PFSK-1 (cell line): Measurements from ENCODE around the gene WDR59.

Experiments used
- FOXP2 ChIP-seq: optimal IDR thresholded peaks from 2 replicates; pipeline ENCODE3; 2011; ENCODE audit warnings: borderline replicate concordance, control low read depth, inconsistent platforms; ENCODE audit not compliant: insufficient read depth; ENCODE audit errors: extremely low read length, extremely low read depth
- POLR2AphosphoS5 ChIP-seq: IDR thresholded peaks from 2 replicates; pipeline ENCODE4 v1.6.1; 2012; ENCODE audit warnings: low read depth, mild to moderate bottlenecking, control low read depth, low read length, moderate library complexity
- SIN3A ChIP-seq: IDR thresholded peaks from 2 replicates; pipeline ENCODE4 v1.6.1; 2012; ENCODE audit warnings: mild to moderate bottlenecking, low read length, moderate library complexity, borderline replicate concordance; ENCODE audit not compliant: insufficient read depth
- TAF1 ChIP-seq: IDR thresholded peaks from 2 replicates; pipeline ENCODE4 v1.6.1; 2012; ENCODE audit warnings: low read length, control low read depth, borderline replicate concordance; ENCODE audit not compliant: insufficient read depth
- TF ChIP-seq, protein P1 (sequence below), 2 experiments: IDR thresholded peaks; 2 replicates each; pipeline versions ENCODE4 v1.6.1 to v1.8.0; 2011 to 2012; ENCODE audit warnings: low read depth in 2 of 2, low read length in 2 of 2, control low read depth in 1 of 2, inconsistent platforms in 1 of 2, mild to moderate bottlenecking in 1 of 2, moderate library complexity in 1 of 2; ENCODE audit not compliant: insufficient read depth in 1 of 2

WDR59 gene

DNA sequence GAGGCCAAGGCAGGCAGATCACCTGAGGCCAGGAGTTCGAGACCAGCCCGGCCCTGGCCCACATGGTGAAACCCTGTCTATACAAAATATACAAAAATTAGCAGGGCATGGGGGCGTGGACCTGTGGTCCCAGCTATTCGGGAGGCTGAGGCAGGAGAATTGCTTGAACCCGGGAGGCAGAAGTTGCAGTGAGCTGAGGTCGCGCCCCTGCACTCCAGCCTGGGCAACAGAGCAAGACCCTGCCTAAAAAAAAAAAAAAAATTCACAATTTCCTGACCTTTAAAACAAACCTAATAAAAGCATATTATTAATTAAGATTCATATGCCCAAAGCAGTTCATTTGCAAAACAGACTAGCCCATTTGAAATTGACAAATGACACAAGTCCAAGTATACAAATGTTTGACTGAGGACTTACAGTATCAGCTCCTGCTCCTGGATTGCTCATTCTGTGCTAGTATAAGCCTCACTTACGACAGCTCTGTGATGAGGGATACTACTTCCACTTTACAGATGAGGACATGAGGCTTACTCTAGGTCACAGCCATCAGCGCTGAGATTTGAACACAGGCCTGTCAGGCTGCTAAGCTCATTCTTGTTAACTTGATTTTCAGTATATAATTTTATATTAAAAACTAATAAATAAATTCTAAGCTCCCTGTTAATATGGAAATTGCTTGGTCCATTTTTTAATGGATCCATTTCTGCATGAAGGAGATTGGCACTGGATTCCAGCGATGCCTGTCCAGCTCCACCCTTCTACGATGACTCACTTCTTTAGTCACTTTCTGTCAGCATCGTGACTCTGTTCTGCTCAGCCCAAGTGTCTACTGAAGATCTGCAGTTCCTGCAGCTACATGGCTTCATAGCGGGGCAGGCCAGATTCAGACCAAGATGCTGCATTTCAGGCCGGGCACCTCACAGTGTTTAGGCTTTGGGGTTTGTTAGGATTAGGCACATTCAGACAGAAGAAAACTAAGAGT is 88.2 kb downstream of the WDR59 start:
- TF ChIP-seq TAF1 (no peak), FOXP2 (no peak), SIN3A (no peak), POLR2AphosphoS5 (no peak)
- TF ChIP-seq, protein P1, sequence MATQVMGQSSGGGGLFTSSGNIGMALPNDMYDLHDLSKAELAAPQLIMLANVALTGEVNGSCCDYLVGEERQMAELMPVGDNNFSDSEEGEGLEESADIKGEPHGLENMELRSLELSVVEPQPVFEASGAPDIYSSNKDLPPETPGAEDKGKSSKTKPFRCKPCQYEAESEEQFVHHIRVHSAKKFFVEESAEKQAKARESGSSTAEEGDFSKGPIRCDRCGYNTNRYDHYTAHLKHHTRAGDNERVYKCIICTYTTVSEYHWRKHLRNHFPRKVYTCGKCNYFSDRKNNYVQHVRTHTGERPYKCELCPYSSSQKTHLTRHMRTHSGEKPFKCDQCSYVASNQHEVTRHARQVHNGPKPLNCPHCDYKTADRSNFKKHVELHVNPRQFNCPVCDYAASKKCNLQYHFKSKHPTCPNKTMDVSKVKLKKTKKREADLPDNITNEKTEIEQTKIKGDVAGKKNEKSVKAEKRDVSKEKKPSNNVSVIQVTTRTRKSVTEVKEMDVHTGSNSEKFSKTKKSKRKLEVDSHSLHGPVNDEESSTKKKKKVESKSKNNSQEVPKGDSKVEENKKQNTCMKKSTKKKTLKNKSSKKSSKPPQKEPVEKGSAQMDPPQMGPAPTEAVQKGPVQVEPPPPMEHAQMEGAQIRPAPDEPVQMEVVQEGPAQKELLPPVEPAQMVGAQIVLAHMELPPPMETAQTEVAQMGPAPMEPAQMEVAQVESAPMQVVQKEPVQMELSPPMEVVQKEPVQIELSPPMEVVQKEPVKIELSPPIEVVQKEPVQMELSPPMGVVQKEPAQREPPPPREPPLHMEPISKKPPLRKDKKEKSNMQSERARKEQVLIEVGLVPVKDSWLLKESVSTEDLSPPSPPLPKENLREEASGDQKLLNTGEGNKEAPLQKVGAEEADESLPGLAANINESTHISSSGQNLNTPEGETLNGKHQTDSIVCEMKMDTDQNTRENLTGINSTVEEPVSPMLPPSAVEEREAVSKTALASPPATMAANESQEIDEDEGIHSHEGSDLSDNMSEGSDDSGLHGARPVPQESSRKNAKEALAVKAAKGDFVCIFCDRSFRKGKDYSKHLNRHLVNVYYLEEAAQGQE (IDR thresholded peaks at IDR 0.05; ENCODE audit: insufficient read depth in 1 of 2, low read depth in 2 of 2, low read length in 2 of 2), result no peak

DNA sequence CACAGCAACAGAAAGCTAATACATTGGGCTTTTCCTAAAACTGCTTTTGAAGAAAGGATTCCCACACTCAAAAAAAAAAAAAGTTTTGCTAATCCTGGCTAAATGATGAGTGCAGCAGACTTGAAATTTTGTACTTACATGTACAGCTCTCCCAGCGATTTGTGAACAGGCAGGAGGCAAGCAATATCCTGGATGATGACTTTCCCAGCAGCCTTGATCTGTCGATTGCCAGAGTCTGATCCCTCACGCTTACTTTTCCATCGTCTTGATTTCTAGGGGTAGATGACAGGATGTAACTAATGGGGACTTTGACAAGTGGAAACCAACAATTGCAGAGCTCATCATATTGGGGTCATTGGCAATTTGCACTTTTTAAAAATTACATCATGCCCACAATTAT is 91.4 kb downstream of the WDR59 start:
- TF ChIP-seq, protein P1 (IDR thresholded peaks at IDR 0.05; ENCODE audit: insufficient read depth in 1 of 2, low read depth in 2 of 2, low read length in 2 of 2), result no peak
- TF ChIP-seq POLR2AphosphoS5 (no peak), FOXP2 (no peak)

DNA sequence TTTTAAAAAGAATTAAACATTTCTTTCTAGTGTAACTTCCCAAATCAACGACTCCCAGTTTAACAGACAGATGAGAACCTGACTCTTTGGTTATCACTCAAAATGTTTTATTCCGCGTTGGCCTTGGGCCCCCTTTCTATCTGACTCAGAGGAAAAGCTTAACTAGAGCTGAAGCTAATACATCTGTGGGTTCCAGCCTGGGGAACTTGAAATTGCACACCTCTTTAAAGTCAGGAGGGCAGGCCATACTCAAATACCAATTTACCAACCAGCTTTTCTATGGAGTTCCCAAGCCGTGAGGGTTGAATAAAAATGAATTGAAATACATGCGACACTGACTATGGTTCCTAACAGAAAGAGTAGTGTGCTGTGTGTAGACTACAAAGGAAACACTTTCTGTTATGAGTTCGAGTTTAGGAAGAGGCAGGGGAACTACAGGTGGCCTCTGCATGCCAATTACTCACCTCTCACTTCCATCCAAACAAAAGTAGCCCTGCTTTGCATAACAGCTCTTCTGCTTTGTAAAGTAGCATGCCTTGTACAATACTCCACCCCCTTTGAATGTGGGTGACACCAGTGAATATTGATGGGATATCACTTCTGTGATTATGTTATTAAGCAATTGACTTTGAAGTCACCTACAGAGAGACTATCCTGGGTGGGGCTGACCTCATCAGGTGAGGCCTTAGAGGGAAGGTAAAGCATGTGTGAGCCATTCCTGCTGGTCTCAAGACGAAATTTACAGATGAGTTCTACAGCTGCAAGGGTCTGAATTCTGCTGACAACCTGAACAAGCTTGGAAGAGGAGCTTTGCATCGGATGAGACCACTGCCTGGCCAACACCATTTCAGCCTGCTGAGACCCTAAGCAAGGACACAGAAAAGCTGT is 92.1 kb downstream of the WDR59 start:
- no peak for TF ChIP-seq FOXP2
- TF ChIP-seq, protein P1 (IDR thresholded peaks at IDR 0.05; ENCODE audit: insufficient read depth in 1 of 2, low read depth in 2 of 2, low read length in 2 of 2), result no peak
- no peak for TF ChIP-seq SIN3A
- no peak for TF ChIP-seq TAF1
- TF ChIP-seq POLR2AphosphoS5, result no peak

DNA sequence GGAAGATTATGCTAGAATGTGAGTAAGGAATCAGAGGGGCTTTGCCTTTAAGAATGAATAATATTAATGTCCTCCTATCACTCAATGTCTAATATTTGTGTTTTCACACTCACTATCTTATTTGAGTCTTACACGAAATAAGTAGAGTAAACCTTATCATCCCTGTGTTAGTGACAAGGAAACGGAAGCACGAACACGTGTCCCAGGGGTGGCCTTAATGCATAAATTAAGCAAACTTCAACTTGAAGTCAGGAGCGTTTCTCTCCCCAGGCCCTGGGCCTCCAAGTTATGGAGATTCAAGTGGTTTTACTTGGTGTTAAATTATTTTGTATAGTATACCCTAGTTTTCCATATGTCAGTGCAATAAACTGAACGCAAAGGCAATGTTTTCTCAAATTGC is 96.0 kb downstream of the WDR59 start:
- no peak for TF ChIP-seq FOXP2
- TF ChIP-seq, protein P1 (IDR thresholded peaks at IDR 0.05; ENCODE audit: insufficient read depth in 1 of 2, low read depth in 2 of 2, low read length in 2 of 2), result no peak
- no peak for TF ChIP-seq TAF1
- TF ChIP-seq SIN3A, result no peak
- TF ChIP-seq POLR2AphosphoS5, result no peak
